GM18873 (cell line): ENCODE data around the gene OAT.
A peak's percentile ranks its signal among the peaks of the same experiment; 100 is the strongest.
"Not testable (repeated sequence)": the region's sequence is repeated elsewhere in the genome, so short reads cannot be mapped to it uniquely, and the experiment has no call there.

Source experiments
- ATAC-seq: cut with Tn5 transposase; IDR thresholded peaks from one replicate; pipeline ENCODE4 v1.9.1; 2021; ENCODE audit warnings: mild to moderate bottlenecking, moderate library complexity, moderate number of reproducible peaks; ENCODE audit not compliant: unreplicated experiment, low FRiP score

The OAT gene

GRCh38 chr10:124448696-124449169 is 30.0 kb upstream of the OAT start:
- ATAC-seq, result no peak

GRCh38 chr10:124447751-124448466 is 29.2 kb upstream of the OAT start:
- ATAC-seq, result no peak

GRCh38 chr10:124446830-124447750 is 28.4 kb upstream of the OAT start:
- no peak for ATAC-seq

GRCh38 chr10:124441694-124442093 is 23.0 kb upstream of the OAT start:
- ATAC-seq, result not testable (repeated sequence)

GRCh38 chr10:124436191-124436638 is 17.5 kb upstream of the OAT start:
- ATAC-seq, result no peak

GRCh38 chr10:124435683-124436082 is 17.0 kb upstream of the OAT start:
- ATAC-seq, result not testable (repeated sequence)

- ATAC-seq, result no peak
Observed at GRCh38 chr10:124433461-124433860, 14.7 kb upstream of the OAT start.

- ATAC-seq, result no peak
Observed at GRCh38 chr10:124430077-124430476, 11.4 kb upstream of the OAT start.

- ATAC-seq, result no peak
Observed at GRCh38 chr10:124429576-124429975, 10.9 kb upstream of the OAT start.

GRCh38 chr10:124428207-124428777 is 9.6 kb upstream of the OAT start:
- no peak for ATAC-seq

- no peak for ATAC-seq
Observed at GRCh38 chr10:124425227-124425962, 6.7 kb upstream of the OAT start.

- no peak for ATAC-seq
Observed at GRCh38 chr10:124423813-124424212, 5.1 kb upstream of the OAT start.

- ATAC-seq, result no peak
Observed at GRCh38 chr10:124422742-124423141, 4.0 kb upstream of the OAT start.

- ATAC-seq, result no peak
Observed at GRCh38 chr10:124420254-124420653, 1.5 kb upstream of the OAT start.

- ATAC-seq, result no peak
Observed at GRCh38 chr10:124419635-124420034, 912 bp upstream of the OAT start.

GRCh38 chr10:124417895-124418725 is 613 bp downstream of the OAT start:
- peak; percentile 14 for ATAC-seq

GRCh38 chr10:124416733-124417132 is 2.0 kb downstream of the OAT start:
- no peak for ATAC-seq

- ATAC-seq, result no peak
Observed at GRCh38 chr10:124415210-124415609, 3.5 kb downstream of the OAT start.

GRCh38 chr10:124414076-124414475 is 4.6 kb downstream of the OAT start:
- no peak for ATAC-seq

- no peak for ATAC-seq
Observed at GRCh38 chr10:124409696-124410095, 9.0 kb downstream of the OAT start.
